ENCODE measurements around the gene POF1B. TPM values are rescaled to one million over a fixed set of nuclear protein-coding genes. Genes with fewer than 3 reads are reported as not detected.
"Not testable (repeated sequence)": the region's sequence is repeated elsewhere in the genome, so short reads cannot be mapped to it uniquely, and the experiment has no call there.

The POF1B gene
- polyA plus RNA-seq, 1 donor (not counting 4 experiments of a cell fraction or from before 2014, with no cell fraction given), result 11.9 TPM

DNA sequence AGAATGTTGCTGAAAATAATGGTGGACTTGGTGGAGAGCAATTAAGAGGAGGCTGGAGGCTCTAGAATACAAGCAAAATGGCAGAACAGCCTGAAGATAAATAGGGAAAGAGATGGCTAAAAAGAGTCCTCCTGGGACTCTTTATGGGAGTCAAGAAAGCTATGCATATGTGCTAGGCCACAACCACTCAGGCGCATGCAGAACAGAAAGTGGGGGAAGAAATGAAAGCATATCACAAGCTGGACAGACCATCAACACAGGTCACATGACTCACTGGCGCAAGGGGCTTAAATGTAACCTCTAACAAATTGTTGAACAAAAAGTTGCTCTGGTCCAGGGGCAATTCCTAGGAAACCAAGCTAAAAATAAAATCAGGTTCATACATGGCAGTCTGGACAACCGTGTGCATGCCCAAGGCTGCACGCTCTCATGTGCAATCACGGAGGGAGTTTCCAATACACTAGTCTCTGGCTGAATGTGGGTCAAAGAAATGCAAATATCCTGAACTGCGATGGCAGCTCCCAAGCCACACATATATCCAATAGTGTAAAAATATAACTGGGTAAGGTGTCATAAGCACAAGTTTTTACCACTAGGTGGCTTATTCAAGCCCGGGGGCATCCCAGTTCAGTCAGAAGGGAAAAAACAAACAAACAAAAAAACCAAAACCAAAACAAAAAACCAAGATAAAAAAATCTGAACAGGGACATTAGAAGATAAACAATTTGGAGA is 90.3 kb downstream of the POF1B start:
- no peak overlapping the region for H2AFZ ChIP-seq (ENCODE audit: control insufficient read depth, low read length)
- H3K27me3 ChIP-seq (ENCODE audit: control insufficient read depth, extremely low read depth, insufficient read depth, low read length), result no peaks in the 10 kb centered on the region
- H3K27ac ChIP-seq (ENCODE audit: control insufficient read depth, insufficient read depth, low read length), result no peak overlapping the region
- no peaks in the 10 kb centered on the region for H3K9me1 ChIP-seq (ENCODE audit: control insufficient read depth, extremely low read depth, insufficient read depth, low read length)
- no peaks in the 10 kb centered on the region for H3K36me3 ChIP-seq (ENCODE audit: control insufficient read depth in 2 of 2, extremely low read depth in 1 of 2, insufficient read depth in 2 of 2, low read length in 2 of 2)
- H3K9ac ChIP-seq (ENCODE audit: control insufficient read depth, extremely low read depth, insufficient read depth, low read length), result no peak overlapping the region
- TF ChIP-seq, protein P1, sequence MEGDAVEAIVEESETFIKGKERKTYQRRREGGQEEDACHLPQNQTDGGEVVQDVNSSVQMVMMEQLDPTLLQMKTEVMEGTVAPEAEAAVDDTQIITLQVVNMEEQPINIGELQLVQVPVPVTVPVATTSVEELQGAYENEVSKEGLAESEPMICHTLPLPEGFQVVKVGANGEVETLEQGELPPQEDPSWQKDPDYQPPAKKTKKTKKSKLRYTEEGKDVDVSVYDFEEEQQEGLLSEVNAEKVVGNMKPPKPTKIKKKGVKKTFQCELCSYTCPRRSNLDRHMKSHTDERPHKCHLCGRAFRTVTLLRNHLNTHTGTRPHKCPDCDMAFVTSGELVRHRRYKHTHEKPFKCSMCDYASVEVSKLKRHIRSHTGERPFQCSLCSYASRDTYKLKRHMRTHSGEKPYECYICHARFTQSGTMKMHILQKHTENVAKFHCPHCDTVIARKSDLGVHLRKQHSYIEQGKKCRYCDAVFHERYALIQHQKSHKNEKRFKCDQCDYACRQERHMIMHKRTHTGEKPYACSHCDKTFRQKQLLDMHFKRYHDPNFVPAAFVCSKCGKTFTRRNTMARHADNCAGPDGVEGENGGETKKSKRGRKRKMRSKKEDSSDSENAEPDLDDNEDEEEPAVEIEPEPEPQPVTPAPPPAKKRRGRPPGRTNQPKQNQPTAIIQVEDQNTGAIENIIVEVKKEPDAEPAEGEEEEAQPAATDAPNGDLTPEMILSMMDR (optimal IDR thresholded peaks at IDR 0.05 in 1 of 3, IDR thresholded peaks at IDR 0.05 in 1 of 3, conservative IDR thresholded peaks at IDR 0.05 in 1 of 3; ENCODE audit: extremely low read depth in 1 of 3, insufficient read depth in 2 of 3, low read length in 3 of 3), result no peak
- no peak for TF ChIP-seq EZH2 (IDR thresholded peaks at IDR 0.05; ENCODE audit: low read length)
- FAIRE-seq (no peak), DNase-seq (ENCODE audit: low read depth, low spot score) (no peak)
- H4K20me1 ChIP-seq (ENCODE audit: control insufficient read depth, extremely low read depth, insufficient read depth, low read length), result no peaks in the 10 kb centered on the region
- H3K4me3 ChIP-seq (ENCODE audit: control insufficient read depth in 2 of 3, extremely low read depth in 1 of 3, insufficient read depth in 2 of 3, low read depth in 1 of 3, low read length in 3 of 3), result no peak overlapping the region
- dilution Hi-C loops (cut with MboI; ENCODE audit: extremely low pct_ligation_motif_present, low sequenced_read_pairs), result no loop called here
- no peaks in the 10 kb centered on the region for H3K79me2 ChIP-seq (ENCODE audit: control insufficient read depth, insufficient read depth, low read length)
- no peaks in the 10 kb centered on the region for H3K4me1 ChIP-seq (ENCODE audit: control insufficient read depth, extremely low read depth, insufficient read depth, low read length)
- H3K9me3 ChIP-seq (ENCODE audit: control insufficient read depth, low read depth, low read length), result no peaks in the 10 kb centered on the region
- H3K4me2 ChIP-seq (ENCODE audit: control insufficient read depth, extremely low read depth, insufficient read depth, low read depth, low read length), result no peak overlapping the region

DNA sequence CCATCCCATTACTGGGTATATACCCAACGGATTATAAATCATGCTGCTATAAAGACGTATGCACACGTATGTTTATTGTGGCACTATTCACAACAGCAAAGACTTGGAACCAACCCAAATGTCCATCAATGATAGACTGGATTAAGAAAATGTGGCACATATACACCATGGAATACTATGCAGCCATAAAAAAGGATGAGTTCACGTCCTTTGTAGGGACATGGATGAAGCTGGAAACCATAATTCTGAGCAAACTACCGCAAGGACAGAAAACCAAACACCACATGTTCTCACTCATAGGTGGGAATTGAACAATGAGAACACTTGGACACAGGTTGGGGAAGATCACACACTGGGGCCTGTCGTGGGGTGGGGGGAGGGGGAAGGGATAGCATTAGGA is 94.2 kb downstream of the POF1B start:
- H3K27ac ChIP-seq (ENCODE audit: control insufficient read depth, insufficient read depth, low read length); H2AFZ ChIP-seq (ENCODE audit: control insufficient read depth, low read length); FAIRE-seq; H3K4me2 ChIP-seq (ENCODE audit: control insufficient read depth, extremely low read depth, insufficient read depth, low read depth, low read length); H3K27me3 ChIP-seq (ENCODE audit: control insufficient read depth, extremely low read depth, insufficient read depth, low read length); H3K4me3 ChIP-seq (ENCODE audit: control insufficient read depth in 2 of 3, extremely low read depth in 1 of 3, insufficient read depth in 2 of 3, low read depth in 1 of 3, low read length in 3 of 3); H3K79me2 ChIP-seq (ENCODE audit: control insufficient read depth, insufficient read depth, low read length); H4K20me1 ChIP-seq (ENCODE audit: control insufficient read depth, extremely low read depth, insufficient read depth, low read length); DNase-seq (ENCODE audit: low read depth, low spot score); H3K9me1 ChIP-seq (ENCODE audit: control insufficient read depth, extremely low read depth, insufficient read depth, low read length); H3K36me3 ChIP-seq (ENCODE audit: control insufficient read depth in 2 of 2, extremely low read depth in 1 of 2, insufficient read depth in 2 of 2, low read length in 2 of 2); H3K9me3 ChIP-seq (ENCODE audit: control insufficient read depth, low read depth, low read length); H3K4me1 ChIP-seq (ENCODE audit: control insufficient read depth, extremely low read depth, insufficient read depth, low read length); dilution Hi-C loops (cut with MboI; ENCODE audit: extremely low pct_ligation_motif_present, low sequenced_read_pairs); H3K9ac ChIP-seq (ENCODE audit: control insufficient read depth, extremely low read depth, insufficient read depth, low read length): not testable (repeated sequence)

Data from keratinocyte (primary cell).